Spleen (tissue), 7 donors: ENCODE measurements around the gene MSH3.
"Not testable (repeated sequence)": the region's sequence is repeated elsewhere in the genome, so short reads cannot be mapped to it uniquely, and the experiment has no call there.

Experiments
- POLR2A ChIP-seq, 3 donors: fragments of 450-650 bp; IDR thresholded peaks; one replicate each; pipeline ENCODE4 v1.5.1; 2017; ENCODE audit warnings: antibody characterized with exemption in 3 of 3, mild to moderate bottlenecking in 1 of 3
- POLR2AphosphoS5 ChIP-seq, 3 donors: sonication (generic); formaldehyde crosslinking; IDR thresholded peaks; one replicate each; pipeline ENCODE4 v1.5.1; 2017; ENCODE audit warnings: antibody characterized with exemption in 3 of 3
- TF ChIP-seq, protein P1 (sequence below), 11 experiments: fragments of 200-600 bp in 7 of 11; fragments of 450-650 bp in 4 of 11; sonication (generic) in 4 of 11; IDR thresholded peaks in 8 of 11; conservative IDR thresholded peaks in 3 of 11; 1 replicate in 7 of 11; 2 replicates in 4 of 11; pipeline versions ENCODE4 v1.4.0 to v1.8.0; 2016 to 2021; ENCODE audit warnings: antibody characterized with exemption in 11 of 11, inconsistent platforms in 4 of 11, mild to moderate bottlenecking in 1 of 11
- donor health status: DM: no; HTN: no; CAD: no; lungs with moderate emphysema.
- donor health status: DM: no; HTN: no; CAD: no.
- donor health status: DM: no; HTN: no; CAD: no.

DNA sequence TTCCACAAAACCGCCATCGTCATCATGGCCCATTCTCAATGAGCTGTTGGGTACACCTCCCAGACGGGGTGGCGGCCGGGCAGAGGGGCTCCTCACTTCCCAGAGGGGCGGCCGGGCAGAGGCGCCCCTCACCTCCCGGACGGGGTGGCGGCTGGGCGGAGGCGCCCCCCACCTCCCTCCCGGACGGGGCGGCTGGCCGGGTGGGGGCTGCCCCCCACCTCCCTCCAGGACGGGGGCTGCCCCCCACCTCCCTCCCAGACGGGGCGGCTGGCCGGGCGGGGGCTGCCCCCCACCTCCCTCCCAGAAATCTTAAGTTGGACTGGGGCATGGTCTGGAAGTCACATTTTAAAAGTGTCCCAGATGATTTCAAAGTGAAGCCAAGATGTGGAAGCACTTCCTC, 169.7 kb downstream of the MSH3 start:
- TF ChIP-seq, protein P1, sequence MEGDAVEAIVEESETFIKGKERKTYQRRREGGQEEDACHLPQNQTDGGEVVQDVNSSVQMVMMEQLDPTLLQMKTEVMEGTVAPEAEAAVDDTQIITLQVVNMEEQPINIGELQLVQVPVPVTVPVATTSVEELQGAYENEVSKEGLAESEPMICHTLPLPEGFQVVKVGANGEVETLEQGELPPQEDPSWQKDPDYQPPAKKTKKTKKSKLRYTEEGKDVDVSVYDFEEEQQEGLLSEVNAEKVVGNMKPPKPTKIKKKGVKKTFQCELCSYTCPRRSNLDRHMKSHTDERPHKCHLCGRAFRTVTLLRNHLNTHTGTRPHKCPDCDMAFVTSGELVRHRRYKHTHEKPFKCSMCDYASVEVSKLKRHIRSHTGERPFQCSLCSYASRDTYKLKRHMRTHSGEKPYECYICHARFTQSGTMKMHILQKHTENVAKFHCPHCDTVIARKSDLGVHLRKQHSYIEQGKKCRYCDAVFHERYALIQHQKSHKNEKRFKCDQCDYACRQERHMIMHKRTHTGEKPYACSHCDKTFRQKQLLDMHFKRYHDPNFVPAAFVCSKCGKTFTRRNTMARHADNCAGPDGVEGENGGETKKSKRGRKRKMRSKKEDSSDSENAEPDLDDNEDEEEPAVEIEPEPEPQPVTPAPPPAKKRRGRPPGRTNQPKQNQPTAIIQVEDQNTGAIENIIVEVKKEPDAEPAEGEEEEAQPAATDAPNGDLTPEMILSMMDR (IDR thresholded peaks at IDR 0.05 in 8 of 11, conservative IDR thresholded peaks at IDR 0.05 in 3 of 11): not testable (repeated sequence)
- TF ChIP-seq POLR2A, POLR2AphosphoS5 (IDR thresholded peaks at IDR 0.05): not testable (repeated sequence)
